Type B pancreatic cell (in vitro differentiated cells): ENCODE results near the gene KCNAB1. TPM values are rescaled to one million over a fixed set of nuclear protein-coding genes. Genes with fewer than 3 reads are reported as not detected.

Experiments used
- DNase-seq: peaks from one replicate; pipeline ENCODE4 v3.0.0; 2021; ENCODE audit warnings: mixed read lengths; ENCODE audit not compliant: unreplicated experiment; ENCODE audit errors: extremely low spot score
- H3K27ac Mint-ChIP-seq: 2 replicates; pipeline ENCODE4 v1.8.0; 2021; ENCODE audit warnings: mild to moderate bottlenecking, mixed read lengths
- H3K27me3 Mint-ChIP-seq: 2 replicates; pipeline ENCODE4 v1.8.0; 2021; ENCODE audit warnings: mixed read lengths
- H3K36me3 Mint-ChIP-seq: 2 replicates; pipeline ENCODE4 v1.8.0; 2021; ENCODE audit warnings: mixed read lengths
- H3K4me1 Mint-ChIP-seq: one replicate; pipeline ENCODE4 v1.8.0; 2021; ENCODE audit warnings: mixed read lengths; ENCODE audit not compliant: unreplicated experiment
- H3K4me3 Mint-ChIP-seq: 2 replicates; pipeline ENCODE4 v1.8.0; 2021; ENCODE audit warnings: mild to moderate bottlenecking, mixed read lengths
- H3K9me3 Mint-ChIP-seq: 2 replicates; pipeline ENCODE4 v1.8.0; 2021; ENCODE audit warnings: mixed read lengths
- CTCF ChIP-seq: fragments of 200-600 bp; sonication (generic); conservative IDR thresholded peaks from 2 replicates; pipeline ENCODE4 v1.5.0; 2021; ENCODE audit warnings: antibody characterized with exemption, mild to moderate bottlenecking
- total RNA-seq: library from RNA; stranded (reverse); gene quantifications from 2 replicates; pipeline ENCODE4 v1.2.1, GENCODE V29; 2021; ENCODE audit warnings: low replicate concordance

KCNAB1 gene
- total RNA-seq, 1 donor from 2014 or later = 6.1 TPM

GRCh38 chr3:156576651-156577348, 456.4 kb downstream of the KCNAB1 start:
- Mint-ChIP-seq H3K9me3 (no peaks in the 10 kb centered on the region), H3K36me3 (no peaks in the 10 kb centered on the region), H3K4me3 (no peak overlapping the region), H3K27ac (no peak overlapping the region), H3K27me3 (peaks cover 4% of the 10 kb centered on the region), H3K4me1 (no peaks in the 10 kb centered on the region)
- no peak for TF ChIP-seq CTCF
- no peak for DNase-seq

GRCh38 chr3:156577736-156578135, 457.4 kb downstream of the KCNAB1 start:
- no peaks in the 10 kb centered on the region for H3K4me1 Mint-ChIP-seq
- H3K27ac Mint-ChIP-seq = no peak overlapping the region
- H3K9me3 Mint-ChIP-seq = no peaks in the 10 kb centered on the region
- H3K27me3 Mint-ChIP-seq = peaks cover under 1% of the 10 kb centered on the region
- H3K4me3 Mint-ChIP-seq = no peak overlapping the region
- no peak for TF ChIP-seq CTCF
- DNase-seq = no peak
- no peaks in the 10 kb centered on the region for H3K36me3 Mint-ChIP-seq

GRCh38 chr3:156579427-156579851, 459.1 kb downstream of the KCNAB1 start:
- no peaks in the 10 kb centered on the region for H3K4me1 Mint-ChIP-seq
- no peaks in the 10 kb centered on the region for H3K36me3 Mint-ChIP-seq
- H3K4me3 Mint-ChIP-seq = no peak overlapping the region
- TF ChIP-seq CTCF = no peak
- no peaks in the 10 kb centered on the region for H3K9me3 Mint-ChIP-seq
- H3K27ac Mint-ChIP-seq = peak overlapping the region; percentile 12
- no peaks in the 10 kb centered on the region for H3K27me3 Mint-ChIP-seq
- no peak for DNase-seq

GRCh38 chr3:156581033-156581432, 460.7 kb downstream of the KCNAB1 start:
- DNase-seq = no peak
- no peaks in the 10 kb centered on the region for H3K9me3 Mint-ChIP-seq
- no peak overlapping the region for H3K4me3 Mint-ChIP-seq
- H3K4me1 Mint-ChIP-seq = no peaks in the 10 kb centered on the region
- TF ChIP-seq CTCF = no peak
- H3K27ac Mint-ChIP-seq = no peak overlapping the region
- H3K36me3 Mint-ChIP-seq = no peaks in the 10 kb centered on the region
- H3K27me3 Mint-ChIP-seq = no peaks in the 10 kb centered on the region

GRCh38 chr3:156581954-156582353, 461.6 kb downstream of the KCNAB1 start:
- H3K4me1 Mint-ChIP-seq = no peaks in the 10 kb centered on the region
- DNase-seq = no peak
- no peaks in the 10 kb centered on the region for H3K9me3 Mint-ChIP-seq
- H3K4me3 Mint-ChIP-seq = no peak overlapping the region
- H3K27me3 Mint-ChIP-seq = no peaks in the 10 kb centered on the region
- no peaks in the 10 kb centered on the region for H3K36me3 Mint-ChIP-seq
- TF ChIP-seq CTCF = no peak
- H3K27ac Mint-ChIP-seq = no peak overlapping the region
